ENCODE results near the gene BOK.

DNA sequence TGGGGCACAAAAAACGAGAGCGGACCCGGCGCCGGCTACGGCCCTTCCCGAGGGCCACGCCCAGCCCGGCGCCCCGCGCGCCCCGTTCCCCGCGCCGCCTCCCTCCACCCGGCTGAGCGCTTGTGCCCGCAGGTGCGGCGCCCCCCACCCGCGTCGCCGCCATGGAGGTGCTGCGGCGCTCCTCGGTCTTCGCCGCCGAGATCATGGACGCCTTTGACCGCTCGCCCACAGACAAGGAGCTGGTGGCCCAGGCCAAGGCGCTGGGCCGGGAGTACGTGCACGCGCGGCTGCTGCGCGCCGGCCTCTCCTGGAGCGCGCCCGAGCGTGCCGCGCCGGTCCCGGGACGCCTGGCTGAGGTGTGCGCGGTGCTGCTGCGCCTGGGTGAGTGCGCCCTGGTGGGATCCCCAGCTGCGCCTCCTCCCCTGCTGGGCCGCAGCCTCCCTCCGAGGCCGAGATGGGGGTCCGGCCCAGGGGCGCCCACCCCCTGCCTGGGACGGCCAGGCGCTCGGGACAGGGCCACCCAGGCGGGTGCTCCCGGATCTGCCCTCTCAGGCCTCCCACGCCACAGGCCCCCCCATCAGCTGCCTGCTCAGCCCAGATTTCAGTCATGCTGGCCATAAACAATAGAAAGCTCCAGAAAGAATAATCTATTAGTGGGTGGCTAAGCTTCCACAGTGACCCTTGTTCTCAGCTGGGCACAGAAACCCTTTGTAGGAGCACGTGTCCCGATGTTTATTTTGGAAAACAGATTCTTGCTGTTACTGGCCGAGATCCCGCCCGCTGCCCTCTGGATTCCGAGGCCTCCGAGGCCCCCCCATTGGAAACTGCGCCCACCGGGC is 997 bp downstream of the BOK start:
- TF ChIP-seq, protein P1, sequence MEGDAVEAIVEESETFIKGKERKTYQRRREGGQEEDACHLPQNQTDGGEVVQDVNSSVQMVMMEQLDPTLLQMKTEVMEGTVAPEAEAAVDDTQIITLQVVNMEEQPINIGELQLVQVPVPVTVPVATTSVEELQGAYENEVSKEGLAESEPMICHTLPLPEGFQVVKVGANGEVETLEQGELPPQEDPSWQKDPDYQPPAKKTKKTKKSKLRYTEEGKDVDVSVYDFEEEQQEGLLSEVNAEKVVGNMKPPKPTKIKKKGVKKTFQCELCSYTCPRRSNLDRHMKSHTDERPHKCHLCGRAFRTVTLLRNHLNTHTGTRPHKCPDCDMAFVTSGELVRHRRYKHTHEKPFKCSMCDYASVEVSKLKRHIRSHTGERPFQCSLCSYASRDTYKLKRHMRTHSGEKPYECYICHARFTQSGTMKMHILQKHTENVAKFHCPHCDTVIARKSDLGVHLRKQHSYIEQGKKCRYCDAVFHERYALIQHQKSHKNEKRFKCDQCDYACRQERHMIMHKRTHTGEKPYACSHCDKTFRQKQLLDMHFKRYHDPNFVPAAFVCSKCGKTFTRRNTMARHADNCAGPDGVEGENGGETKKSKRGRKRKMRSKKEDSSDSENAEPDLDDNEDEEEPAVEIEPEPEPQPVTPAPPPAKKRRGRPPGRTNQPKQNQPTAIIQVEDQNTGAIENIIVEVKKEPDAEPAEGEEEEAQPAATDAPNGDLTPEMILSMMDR (IDR thresholded peaks at IDR 0.05; ENCODE audit: poor library complexity, severe bottlenecking): no peak
- no peak for TF ChIP-seq EZH2 (IDR thresholded peaks at IDR 0.05; ENCODE audit: borderline replicate concordance, insufficient read depth, low read length, poor library complexity, severe bottlenecking)

Data from neural cell (in vitro differentiated cells).